GM10248 (cell line): ENCODE results near the gene IQCK.

Experiments
- CTCF ChIA-PET: fragments of 300-600 bp; sonication (Branson Sonifier 250); formaldehyde crosslinking; extraction: SDS; loops from one replicate; lab custom pipeline; 2021; ENCODE audit warnings: antibody characterized with exemption; lab: Yijun Ruan, JAX
- POLR2A ChIA-PET: fragments of 350-650 bp; sonication (Branson Sonifier 250); formaldehyde crosslinking; extraction: SDS; loops from one replicate; lab custom pipeline; 2020; ENCODE audit warnings: antibody characterized with exemption; lab: Yijun Ruan, JAX
- DNase-seq: peaks from one replicate; pipeline ENCODE4 v3.0.0; 2012; ENCODE audit errors: extremely low spot score
- TF ChIP-seq, protein P1 (sequence below): IDR thresholded peaks from 2 replicates; pipeline ENCODE4 v1.5.1; 2012; ENCODE audit warnings: mild to moderate bottlenecking, low read depth; ENCODE audit errors: extremely low read depth, missing control alignments, control extremely low read depth

Gene IQCK

DNA sequence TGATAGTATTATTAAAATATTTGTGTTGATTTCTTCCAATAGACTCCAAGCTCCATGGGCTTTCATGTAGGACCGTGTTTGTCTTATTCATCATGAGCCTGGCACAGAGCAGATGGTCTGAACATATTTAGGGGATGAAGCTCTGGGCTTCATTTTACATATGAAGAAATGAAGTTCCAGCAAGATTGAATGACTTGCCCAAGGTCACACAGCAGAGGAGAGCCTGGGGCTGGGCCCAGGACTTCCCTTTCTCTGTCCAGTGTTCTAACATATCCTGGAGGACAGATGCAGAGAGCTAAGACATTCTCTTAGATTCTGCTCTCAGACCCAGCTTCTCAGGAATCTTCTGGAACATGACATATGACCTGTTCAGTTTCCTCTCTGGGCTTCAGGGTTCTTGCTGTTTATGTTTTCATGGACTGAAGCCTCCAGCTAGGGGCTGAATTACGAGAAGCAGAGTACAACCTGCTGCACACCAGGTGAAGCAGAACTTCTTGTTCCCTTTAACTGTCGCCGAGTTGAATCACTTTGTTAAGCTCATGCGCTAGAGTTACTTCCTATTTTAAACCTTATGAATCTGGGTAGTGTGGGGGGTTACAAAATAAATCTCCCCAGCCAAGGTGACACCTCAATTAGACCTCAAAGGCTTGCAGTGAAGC lies 113.0 kb downstream of the IQCK start:
- ChIA-PET CTCF (interaction anchor here (0.8 to 1.0 kb wide), 2 partner anchors 12 to 56 kb away, joined by 3 read pairs; no protein-coding TSS in a partner anchor), POLR2A (no interaction called here)
- TF ChIP-seq, protein P1, sequence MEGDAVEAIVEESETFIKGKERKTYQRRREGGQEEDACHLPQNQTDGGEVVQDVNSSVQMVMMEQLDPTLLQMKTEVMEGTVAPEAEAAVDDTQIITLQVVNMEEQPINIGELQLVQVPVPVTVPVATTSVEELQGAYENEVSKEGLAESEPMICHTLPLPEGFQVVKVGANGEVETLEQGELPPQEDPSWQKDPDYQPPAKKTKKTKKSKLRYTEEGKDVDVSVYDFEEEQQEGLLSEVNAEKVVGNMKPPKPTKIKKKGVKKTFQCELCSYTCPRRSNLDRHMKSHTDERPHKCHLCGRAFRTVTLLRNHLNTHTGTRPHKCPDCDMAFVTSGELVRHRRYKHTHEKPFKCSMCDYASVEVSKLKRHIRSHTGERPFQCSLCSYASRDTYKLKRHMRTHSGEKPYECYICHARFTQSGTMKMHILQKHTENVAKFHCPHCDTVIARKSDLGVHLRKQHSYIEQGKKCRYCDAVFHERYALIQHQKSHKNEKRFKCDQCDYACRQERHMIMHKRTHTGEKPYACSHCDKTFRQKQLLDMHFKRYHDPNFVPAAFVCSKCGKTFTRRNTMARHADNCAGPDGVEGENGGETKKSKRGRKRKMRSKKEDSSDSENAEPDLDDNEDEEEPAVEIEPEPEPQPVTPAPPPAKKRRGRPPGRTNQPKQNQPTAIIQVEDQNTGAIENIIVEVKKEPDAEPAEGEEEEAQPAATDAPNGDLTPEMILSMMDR: no peak
- no peak for DNase-seq

DNA sequence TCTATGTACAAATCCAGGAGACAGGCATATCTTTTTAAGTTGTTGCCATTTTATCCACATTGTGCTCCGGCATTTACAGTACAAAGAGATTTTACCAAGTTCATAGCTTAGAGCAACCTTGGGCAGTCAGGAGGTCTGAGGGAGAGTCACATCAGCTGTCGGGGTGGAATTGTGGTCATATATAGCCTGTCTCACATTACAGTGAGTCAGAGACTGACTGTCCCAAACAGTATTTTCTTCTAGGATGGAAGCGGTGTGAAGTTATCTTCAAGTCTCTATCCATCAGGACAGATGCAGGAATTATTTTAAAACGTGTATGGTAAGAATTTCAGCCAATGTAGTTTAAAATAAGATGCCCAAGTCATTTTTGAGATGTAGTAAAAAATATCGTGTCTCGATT lies 113.6 kb downstream of the IQCK start:
- ChIA-PET POLR2A (no interaction called here), CTCF (interaction anchor here (0.8 to 1.0 kb wide), 2 partner anchors 13 to 55 kb away, joined by 3 read pairs; no protein-coding TSS in a partner anchor)
- TF ChIP-seq, protein P1: no peak
- DNase-seq: no peak

DNA sequence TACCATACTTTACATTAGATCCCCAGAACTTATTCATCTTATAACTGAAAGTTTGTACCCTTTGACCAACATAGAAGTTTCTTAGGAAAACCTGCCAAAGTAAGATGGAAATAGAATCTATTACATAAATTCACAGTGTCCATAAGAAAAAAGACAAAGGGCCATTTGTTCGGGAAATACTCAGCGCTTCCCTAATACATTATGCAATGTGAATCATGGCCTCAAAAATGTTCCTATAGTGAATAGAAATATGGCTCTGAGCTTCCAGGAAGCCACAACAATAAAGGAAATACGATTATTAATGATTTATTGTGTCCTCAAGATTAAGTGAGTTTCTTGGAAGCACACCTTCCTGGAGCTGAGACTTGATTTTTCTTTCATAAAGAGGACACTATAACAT lies 115.1 kb downstream of the IQCK start:
- TF ChIP-seq, protein P1: no peak
- ChIA-PET POLR2A (no interaction called here), CTCF (no interaction called here)
- DNase-seq: no peak

DNA sequence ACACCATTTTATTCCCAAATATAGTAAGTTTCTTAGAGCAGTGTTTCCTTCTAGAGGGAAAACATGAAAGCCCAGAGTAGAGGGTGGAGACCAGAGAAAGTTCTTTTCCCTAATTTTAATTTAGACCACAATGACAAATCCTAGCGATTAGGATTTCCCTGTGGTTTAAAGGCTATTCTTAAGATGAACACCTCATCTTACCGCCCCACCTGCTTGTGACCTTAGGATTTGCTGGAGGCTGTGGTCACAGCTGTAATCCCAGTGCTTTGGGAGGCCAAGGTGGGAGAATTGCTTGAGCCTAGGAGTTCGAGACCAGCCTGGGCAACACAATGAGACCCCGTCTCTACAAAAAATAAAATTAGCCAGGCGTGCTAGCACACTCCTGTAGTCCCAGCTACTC lies 115.5 kb downstream of the IQCK start:
- CTCF ChIA-PET: no interaction called here
- no peak for DNase-seq
- TF ChIP-seq, protein P1: no peak
- POLR2A ChIA-PET: no interaction called here

DNA sequence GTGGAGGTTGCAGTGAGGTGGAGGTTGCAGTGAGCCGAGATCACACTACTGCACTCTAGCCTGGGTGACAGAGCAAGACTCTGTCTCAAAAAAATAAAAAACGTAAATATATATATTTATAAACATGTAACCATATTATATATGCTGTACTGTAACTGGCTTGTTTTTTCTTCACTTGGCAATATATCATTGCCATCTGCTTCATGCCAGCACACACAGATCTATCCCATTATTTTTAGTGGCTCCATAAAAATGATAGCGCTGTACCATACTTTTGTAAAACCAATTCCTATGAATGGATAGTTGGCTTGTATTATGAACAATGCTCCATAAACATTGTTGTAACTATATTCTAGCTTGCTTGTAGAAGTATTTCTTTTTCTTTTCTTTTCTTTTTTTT lies 117.1 kb downstream of the IQCK start:
- ChIA-PET CTCF (no interaction called here), POLR2A (no interaction called here)
- no peak for DNase-seq
- TF ChIP-seq, protein P1: no peak

DNA sequence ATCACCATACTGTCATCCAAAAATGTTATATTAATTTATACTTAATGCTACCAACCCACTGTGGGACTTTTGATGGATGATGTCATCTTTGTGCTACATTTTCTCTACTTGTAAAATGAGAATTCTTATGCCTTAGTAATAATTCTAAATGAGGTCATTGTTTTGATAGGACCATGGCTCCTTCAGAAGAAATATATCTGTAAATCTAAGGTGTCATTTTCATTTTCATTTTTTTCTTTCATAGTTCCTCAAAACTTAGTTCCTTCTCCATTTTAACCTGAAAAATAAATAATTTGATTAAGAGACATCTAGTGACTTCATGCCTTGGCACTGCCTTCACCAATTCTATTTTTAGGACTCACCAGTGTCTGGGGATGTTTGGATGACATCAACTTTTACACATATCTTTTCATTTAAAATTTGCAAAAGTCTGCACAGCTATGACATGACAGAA lies 117.9 kb downstream of the IQCK start:
- DNase-seq: no peak
- CTCF ChIA-PET: no interaction called here
- POLR2A ChIA-PET: no interaction called here
- TF ChIP-seq, protein P1: no peak
